ENCODE data around the gene GTF2I.
"Not testable (repeated sequence)": the region's sequence is repeated elsewhere in the genome, so short reads cannot be mapped to it uniquely, and the experiment has no call there.

- not testable (repeated sequence) for TF ChIP-seq ZFP30 (CRISPR knock-in tag; IDR thresholded peaks at IDR 0.05); ZC3H10 (CRISPR knock-in tag; IDR thresholded peaks at IDR 0.05); CREB5 (CRISPR knock-in tag; IDR thresholded peaks at IDR 0.05; ENCODE audit: low read depth); ISL1 (CRISPR knock-in tag; IDR thresholded peaks at IDR 0.05); POU6F1 (CRISPR knock-in tag; IDR thresholded peaks at IDR 0.05; ENCODE audit: borderline replicate concordance, low read depth)
These were observed 121.5 kb downstream of the GTF2I start for GRCh38 chr7:74779053-74779452.
